CD1c-positive myeloid dendritic cell (primary cell): ENCODE measurements around the gene LGALSL.

Experiments
- DNase-seq: peaks from one replicate; pipeline ENCODE4 v3.0.0-alpha.2; 2016; ENCODE audit errors: extremely low spot score

Gene LGALSL

GRCh38 chr2:64471600-64471999 lies 17.6 kb downstream of the LGALSL start:
- no peak for DNase-seq

GRCh38 chr2:64472881-64473280 lies 18.9 kb downstream of the LGALSL start:
- no peak for DNase-seq

- peak; percentile 28 for DNase-seq
Observed at GRCh38 chr2:64474121-64474571, 20.2 kb downstream of the LGALSL start.

GRCh38 chr2:64474636-64475035 lies 20.7 kb downstream of the LGALSL start:
- DNase-seq, result no peak

GRCh38 chr2:64477037-64477436 lies 23.1 kb downstream of the LGALSL start:
- no peak for DNase-seq

- no peak for DNase-seq
Observed at GRCh38 chr2:64477979-64478378, 24.0 kb downstream of the LGALSL start.

GRCh38 chr2:64478502-64479230 lies 24.7 kb downstream of the LGALSL start:
- no peak for DNase-seq

GRCh38 chr2:64479259-64480117 lies 25.5 kb downstream of the LGALSL start:
- no peak for DNase-seq

- no peak for DNase-seq
Observed at GRCh38 chr2:64481665-64482064, 27.7 kb downstream of the LGALSL start.

GRCh38 chr2:64482243-64482642 lies 28.3 kb downstream of the LGALSL start:
- no peak for DNase-seq

- no peak for DNase-seq
Observed at GRCh38 chr2:64482765-64483504, 29.0 kb downstream of the LGALSL start.

GRCh38 chr2:64485331-64485730 lies 31.4 kb downstream of the LGALSL start:
- DNase-seq, result peak; percentile 38

- DNase-seq, result no peak
Observed at GRCh38 chr2:64485961-64486360, 32.0 kb downstream of the LGALSL start.

GRCh38 chr2:64487256-64488049 lies 33.5 kb downstream of the LGALSL start:
- DNase-seq, result no peak

GRCh38 chr2:64488050-64488974 lies 34.4 kb downstream of the LGALSL start:
- peak; percentile 83 for DNase-seq

GRCh38 chr2:64489081-64489751 lies 35.3 kb downstream of the LGALSL start:
- no peak for DNase-seq

GRCh38 chr2:64491426-64491825 lies 37.5 kb downstream of the LGALSL start:
- DNase-seq, result no peak

- DNase-seq, result no peak
Observed at GRCh38 chr2:64492272-64492671, 38.3 kb downstream of the LGALSL start.

- no peak for DNase-seq
Observed at GRCh38 chr2:64492821-64493220, 38.9 kb downstream of the LGALSL start.

GRCh38 chr2:64493788-64494187 lies 39.8 kb downstream of the LGALSL start:
- DNase-seq, result no peak
